ENCODE measurements around the gene RUNX2. TPM values are rescaled to one million over a fixed set of nuclear protein-coding genes. Genes with fewer than 3 reads are reported as not detected.

The RUNX2 gene
- total and polyA plus RNA-seq, 2 experiments from 2014 or later, result 0.66 to 1.7 TPM

DNA sequence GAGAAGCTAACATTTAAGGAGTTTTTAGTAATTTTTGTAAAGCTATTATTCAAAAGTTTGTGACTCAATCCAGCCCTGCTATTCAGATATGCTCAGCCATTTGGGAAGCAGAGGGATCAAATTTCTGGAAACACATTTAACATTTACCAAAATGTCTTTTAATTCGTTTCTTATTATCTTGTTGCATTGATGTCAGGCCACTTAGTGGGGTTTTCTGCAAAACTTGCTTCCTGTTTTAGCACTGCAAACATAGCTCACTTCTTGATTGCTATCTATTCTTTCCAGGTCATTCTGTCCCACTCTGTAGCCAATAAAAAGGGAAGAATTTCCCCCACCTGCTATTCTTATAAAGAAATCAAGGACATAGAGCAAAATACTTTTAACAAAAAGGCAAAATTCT lies 226.5 kb downstream of the RUNX2 start:
- H3K27me3 Mint-ChIP-seq (ENCODE audit: insufficient read depth, low read depth, poor library complexity), result peaks cover 2% of the 10 kb centered on the region
- DNase-seq (ENCODE audit: low spot score) (no peak), ATAC-seq (no peak)
- Histone ChIP-seq H3F3A (replicated peaks; ENCODE audit: low read depth) (no peaks in the 10 kb centered on the region), H3K27ac (ENCODE audit: low read depth) (no peak overlapping the region), H4K20me1 (replicated peaks; ENCODE audit: insufficient read depth) (no peaks in the 10 kb centered on the region), H3K36me3 (ENCODE audit: insufficient read depth) (no peaks in the 10 kb centered on the region), H3K4me2 (no peak overlapping the region), H3K79me2 (replicated peaks; ENCODE audit: insufficient read depth) (no peaks in the 10 kb centered on the region), H2AFZ (peak overlapping the region; percentile 21), H3K27me3 (ENCODE audit: insufficient read depth) (no peaks in the 10 kb centered on the region), H3K9me2 (ENCODE audit: insufficient read depth) (peaks cover 7% of the 10 kb centered on the region; the same call in 1 of the 2 replicates), H3K4me3 (no peak overlapping the region), H3K4me1 (ENCODE audit: insufficient read depth) (no peaks in the 10 kb centered on the region)
- no peaks in the 10 kb centered on the region for H3K36me3 Mint-ChIP-seq (ENCODE audit: low read depth)
- no peak overlapping the region for H3K4me3 Mint-ChIP-seq
- H3K9me3 Mint-ChIP-seq, result no peaks in the 10 kb centered on the region
- no peak overlapping the region for H3K27ac Mint-ChIP-seq
- peaks cover 3% of the 10 kb centered on the region; the same call in 1 of the 3 replicates for H3K4me1 Mint-ChIP-seq
- TF ChIP-seq POLR2AphosphoS5 (IDR thresholded peaks at IDR 0.05; ENCODE audit: low read depth) (no peak), EZH2phosphoT487 (IDR thresholded peaks at IDR 0.05; ENCODE audit: unreplicated experiment) (no peak), STAT1 (IDR thresholded peaks at IDR 0.05; ENCODE audit: unreplicated experiment) (no peak), ZNF331 (CRISPR knock-in tag; IDR thresholded peaks at IDR 0.05; ENCODE audit: low read depth) (no peak), JUNB (IDR thresholded peaks at IDR 0.05; ENCODE audit: unreplicated experiment) (no peak), EZH2 (IDR thresholded peaks at IDR 0.05; ENCODE audit: low read depth, unreplicated experiment) (no peak), ZNF114 (CRISPR knock-in tag; IDR thresholded peaks at IDR 0.05) (no peak), CREB1 (CRISPR knock-in tag; IDR thresholded peaks at IDR 0.05; ENCODE audit: low read depth) (no peak)
- TF ChIP-seq, protein P1, sequence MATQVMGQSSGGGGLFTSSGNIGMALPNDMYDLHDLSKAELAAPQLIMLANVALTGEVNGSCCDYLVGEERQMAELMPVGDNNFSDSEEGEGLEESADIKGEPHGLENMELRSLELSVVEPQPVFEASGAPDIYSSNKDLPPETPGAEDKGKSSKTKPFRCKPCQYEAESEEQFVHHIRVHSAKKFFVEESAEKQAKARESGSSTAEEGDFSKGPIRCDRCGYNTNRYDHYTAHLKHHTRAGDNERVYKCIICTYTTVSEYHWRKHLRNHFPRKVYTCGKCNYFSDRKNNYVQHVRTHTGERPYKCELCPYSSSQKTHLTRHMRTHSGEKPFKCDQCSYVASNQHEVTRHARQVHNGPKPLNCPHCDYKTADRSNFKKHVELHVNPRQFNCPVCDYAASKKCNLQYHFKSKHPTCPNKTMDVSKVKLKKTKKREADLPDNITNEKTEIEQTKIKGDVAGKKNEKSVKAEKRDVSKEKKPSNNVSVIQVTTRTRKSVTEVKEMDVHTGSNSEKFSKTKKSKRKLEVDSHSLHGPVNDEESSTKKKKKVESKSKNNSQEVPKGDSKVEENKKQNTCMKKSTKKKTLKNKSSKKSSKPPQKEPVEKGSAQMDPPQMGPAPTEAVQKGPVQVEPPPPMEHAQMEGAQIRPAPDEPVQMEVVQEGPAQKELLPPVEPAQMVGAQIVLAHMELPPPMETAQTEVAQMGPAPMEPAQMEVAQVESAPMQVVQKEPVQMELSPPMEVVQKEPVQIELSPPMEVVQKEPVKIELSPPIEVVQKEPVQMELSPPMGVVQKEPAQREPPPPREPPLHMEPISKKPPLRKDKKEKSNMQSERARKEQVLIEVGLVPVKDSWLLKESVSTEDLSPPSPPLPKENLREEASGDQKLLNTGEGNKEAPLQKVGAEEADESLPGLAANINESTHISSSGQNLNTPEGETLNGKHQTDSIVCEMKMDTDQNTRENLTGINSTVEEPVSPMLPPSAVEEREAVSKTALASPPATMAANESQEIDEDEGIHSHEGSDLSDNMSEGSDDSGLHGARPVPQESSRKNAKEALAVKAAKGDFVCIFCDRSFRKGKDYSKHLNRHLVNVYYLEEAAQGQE (IDR thresholded peaks at IDR 0.05; ENCODE audit: unreplicated experiment), result no peak
- TF ChIP-seq, protein P2, sequence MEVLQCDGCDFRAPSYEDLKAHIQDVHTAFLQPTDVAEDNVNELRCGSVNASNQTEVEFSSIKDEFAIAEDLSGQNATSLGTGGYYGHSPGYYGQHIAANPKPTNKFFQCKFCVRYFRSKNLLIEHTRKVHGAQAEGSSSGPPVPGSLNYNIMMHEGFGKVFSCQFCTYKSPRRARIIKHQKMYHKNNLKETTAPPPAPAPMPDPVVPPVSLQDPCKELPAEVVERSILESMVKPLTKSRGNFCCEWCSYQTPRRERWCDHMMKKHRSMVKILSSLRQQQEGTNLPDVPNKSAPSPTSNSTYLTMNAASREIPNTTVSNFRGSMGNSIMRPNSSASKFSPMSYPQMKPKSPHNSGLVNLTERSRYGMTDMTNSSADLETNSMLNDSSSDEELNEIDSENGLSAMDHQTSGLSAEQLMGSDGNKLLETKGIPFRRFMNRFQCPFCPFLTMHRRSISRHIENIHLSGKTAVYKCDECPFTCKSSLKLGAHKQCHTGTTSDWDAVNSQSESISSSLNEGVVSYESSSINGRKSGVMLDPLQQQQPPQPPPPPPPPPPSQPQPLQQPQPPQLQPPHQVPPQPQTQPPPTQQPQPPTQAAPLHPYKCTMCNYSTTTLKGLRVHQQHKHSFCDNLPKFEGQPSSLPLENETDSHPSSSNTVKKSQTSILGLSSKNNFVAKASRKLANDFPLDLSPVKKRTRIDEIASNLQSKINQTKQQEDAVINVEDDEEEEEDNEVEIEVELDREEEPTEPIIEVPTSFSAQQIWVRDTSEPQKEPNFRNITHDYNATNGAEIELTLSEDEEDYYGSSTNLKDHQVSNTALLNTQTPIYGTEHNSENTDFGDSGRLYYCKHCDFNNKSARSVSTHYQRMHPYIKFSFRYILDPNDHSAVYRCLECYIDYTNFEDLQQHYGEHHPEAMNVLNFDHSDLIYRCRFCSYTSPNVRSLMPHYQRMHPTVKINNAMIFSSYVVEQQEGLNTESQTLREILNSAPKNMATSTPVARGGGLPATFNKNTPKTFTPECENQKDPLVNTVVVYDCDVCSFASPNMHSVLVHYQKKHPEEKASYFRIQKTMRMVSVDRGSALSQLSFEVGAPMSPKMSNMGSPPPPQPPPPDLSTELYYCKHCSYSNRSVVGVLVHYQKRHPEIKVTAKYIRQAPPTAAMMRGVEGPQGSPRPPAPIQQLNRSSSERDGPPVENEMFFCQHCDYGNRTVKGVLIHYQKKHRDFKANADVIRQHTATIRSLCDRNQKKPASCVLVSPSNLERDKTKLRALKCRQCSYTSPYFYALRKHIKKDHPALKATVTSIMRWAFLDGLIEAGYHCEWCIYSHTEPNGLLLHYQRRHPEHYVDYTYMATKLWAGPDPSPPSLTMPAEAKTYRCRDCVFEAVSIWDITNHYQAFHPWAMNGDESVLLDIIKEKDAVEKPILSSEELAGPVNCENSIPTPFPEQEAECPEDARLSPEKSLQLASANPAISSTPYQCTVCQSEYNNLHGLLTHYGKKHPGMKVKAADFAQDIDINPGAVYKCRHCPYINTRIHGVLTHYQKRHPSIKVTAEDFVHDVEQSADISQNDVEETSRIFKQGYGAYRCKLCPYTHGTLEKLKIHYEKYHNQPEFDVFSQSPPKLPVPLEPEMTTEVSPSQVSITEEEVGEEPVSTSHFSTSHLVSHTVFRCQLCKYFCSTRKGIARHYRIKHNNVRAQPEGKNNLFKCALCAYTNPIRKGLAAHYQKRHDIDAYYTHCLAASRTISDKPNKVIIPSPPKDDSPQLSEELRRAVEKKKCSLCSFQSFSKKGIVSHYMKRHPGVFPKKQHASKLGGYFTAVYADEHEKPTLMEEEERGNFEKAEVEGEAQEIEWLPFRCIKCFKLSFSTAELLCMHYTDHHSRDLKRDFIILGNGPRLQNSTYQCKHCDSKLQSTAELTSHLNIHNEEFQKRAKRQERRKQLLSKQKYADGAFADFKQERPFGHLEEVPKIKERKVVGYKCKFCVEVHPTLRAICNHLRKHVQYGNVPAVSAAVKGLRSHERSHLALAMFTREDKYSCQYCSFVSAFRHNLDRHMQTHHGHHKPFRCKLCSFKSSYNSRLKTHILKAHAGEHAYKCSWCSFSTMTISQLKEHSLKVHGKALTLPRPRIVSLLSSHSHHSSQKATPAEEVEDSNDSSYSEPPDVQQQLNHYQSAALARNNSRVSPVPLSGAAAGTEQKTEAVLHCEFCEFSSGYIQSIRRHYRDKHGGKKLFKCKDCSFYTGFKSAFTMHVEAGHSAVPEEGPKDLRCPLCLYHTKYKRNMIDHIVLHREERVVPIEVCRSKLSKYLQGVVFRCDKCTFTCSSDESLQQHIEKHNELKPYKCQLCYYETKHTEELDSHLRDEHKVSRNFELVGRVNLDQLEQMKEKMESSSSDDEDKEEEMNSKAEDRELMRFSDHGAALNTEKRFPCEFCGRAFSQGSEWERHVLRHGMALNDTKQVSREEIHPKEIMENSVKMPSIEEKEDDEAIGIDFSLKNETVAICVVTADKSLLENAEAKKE (CRISPR knock-in tag; IDR thresholded peaks at IDR 0.05), result no peak
- TF ChIP-seq, protein P3, sequence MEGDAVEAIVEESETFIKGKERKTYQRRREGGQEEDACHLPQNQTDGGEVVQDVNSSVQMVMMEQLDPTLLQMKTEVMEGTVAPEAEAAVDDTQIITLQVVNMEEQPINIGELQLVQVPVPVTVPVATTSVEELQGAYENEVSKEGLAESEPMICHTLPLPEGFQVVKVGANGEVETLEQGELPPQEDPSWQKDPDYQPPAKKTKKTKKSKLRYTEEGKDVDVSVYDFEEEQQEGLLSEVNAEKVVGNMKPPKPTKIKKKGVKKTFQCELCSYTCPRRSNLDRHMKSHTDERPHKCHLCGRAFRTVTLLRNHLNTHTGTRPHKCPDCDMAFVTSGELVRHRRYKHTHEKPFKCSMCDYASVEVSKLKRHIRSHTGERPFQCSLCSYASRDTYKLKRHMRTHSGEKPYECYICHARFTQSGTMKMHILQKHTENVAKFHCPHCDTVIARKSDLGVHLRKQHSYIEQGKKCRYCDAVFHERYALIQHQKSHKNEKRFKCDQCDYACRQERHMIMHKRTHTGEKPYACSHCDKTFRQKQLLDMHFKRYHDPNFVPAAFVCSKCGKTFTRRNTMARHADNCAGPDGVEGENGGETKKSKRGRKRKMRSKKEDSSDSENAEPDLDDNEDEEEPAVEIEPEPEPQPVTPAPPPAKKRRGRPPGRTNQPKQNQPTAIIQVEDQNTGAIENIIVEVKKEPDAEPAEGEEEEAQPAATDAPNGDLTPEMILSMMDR (conservative IDR thresholded peaks at IDR 0.05; ENCODE audit: low read depth in 2 of 2), result no peak
- TF ChIP-seq, protein P4, sequence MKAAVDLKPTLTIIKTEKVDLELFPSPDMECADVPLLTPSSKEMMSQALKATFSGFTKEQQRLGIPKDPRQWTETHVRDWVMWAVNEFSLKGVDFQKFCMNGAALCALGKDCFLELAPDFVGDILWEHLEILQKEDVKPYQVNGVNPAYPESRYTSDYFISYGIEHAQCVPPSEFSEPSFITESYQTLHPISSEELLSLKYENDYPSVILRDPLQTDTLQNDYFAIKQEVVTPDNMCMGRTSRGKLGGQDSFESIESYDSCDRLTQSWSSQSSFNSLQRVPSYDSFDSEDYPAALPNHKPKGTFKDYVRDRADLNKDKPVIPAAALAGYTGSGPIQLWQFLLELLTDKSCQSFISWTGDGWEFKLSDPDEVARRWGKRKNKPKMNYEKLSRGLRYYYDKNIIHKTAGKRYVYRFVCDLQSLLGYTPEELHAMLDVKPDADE (IDR thresholded peaks at IDR 0.05), result no peak
